HG03064 (cell line): Measurements from ENCODE around the gene NOXRED1.

Experiments
- ATAC-seq: cut with Tn5 transposase; IDR thresholded peaks from one replicate; pipeline ENCODE4 v1.9.1; 2021; ENCODE audit warnings: low read depth; ENCODE audit not compliant: unreplicated experiment

The NOXRED1 gene

GRCh38 chr14:77346495-77346894, 76.8 kb downstream of the NOXRED1 start:
- no peak for ATAC-seq

- ATAC-seq: no peak
These were observed 78.8 kb downstream of the NOXRED1 start for GRCh38 chr14:77344377-77344996.
